Heart left ventricle (tissue), 16 donors: ENCODE data around the gene MAPT. TPM values are rescaled to one million over a fixed set of nuclear protein-coding genes. Genes with fewer than 3 reads are reported as not detected.

Experiments used
- ATAC-seq, 4 donors: fragments of 200-7000 bp; cut with Tn5 transposase; one replicate each; pipeline ENCODE4 v1.9.1; 2020 to 2022; ENCODE audit warnings: moderate library complexity in 4 of 4, mild to moderate bottlenecking in 3 of 4, moderate number of reproducible peaks in 1 of 4
- DNase-seq, 5 donors: peaks; one replicate each; pipeline ENCODE4 v3.0.0-alpha.2; 2020
- H3K27ac ChIP-seq, 12 donors: fragments of 200-600 bp; sonication (generic) in 4 of 12; one replicate each; pipeline versions ENCODE4 v1.5.0 to v1.8.0; 2016 to 2022; ENCODE audit warnings: mild to moderate bottlenecking in 2 of 12
- H3K27me3 ChIP-seq, 9 donors: fragments of 200-600 bp; sonication (generic) in 2 of 9; one replicate each; pipeline versions ENCODE4 v1.5.1 to v1.8.0; 2016 to 2022; ENCODE audit warnings: mild to moderate bottlenecking in 3 of 9
- H3K36me3 ChIP-seq, 9 donors: fragments of 200-600 bp; sonication (generic) in 2 of 9; one replicate each; pipeline versions ENCODE4 v1.5.0 to v1.8.0; 2018 to 2022; ENCODE audit warnings: mild to moderate bottlenecking in 2 of 9
- H3K4me1 ChIP-seq, 12 donors: fragments of 200-600 bp; sonication (generic) in 4 of 12; one replicate each; pipeline versions ENCODE4 v1.5.0 to v1.8.0; 2016 to 2022; ENCODE audit warnings: mild to moderate bottlenecking in 3 of 12
- H3K4me3 ChIP-seq, 12 donors: fragments of 200-600 bp; sonication (generic) in 4 of 12; one replicate each; pipeline versions ENCODE4 v1.5.0 to v1.8.0; 2017 to 2022; ENCODE audit warnings: mild to moderate bottlenecking in 9 of 12, moderate library complexity in 4 of 12
- H3K9me3 ChIP-seq, 12 donors: fragments of 200-600 bp; sonication (generic) in 4 of 12; one replicate each; pipeline versions ENCODE4 v1.5.0 to v1.8.0; 2016 to 2022; ENCODE audit warnings: mild to moderate bottlenecking in 1 of 12
- POLR2A ChIP-seq, 2 donors: fragments of 450-650 bp; IDR thresholded peaks; one replicate each; pipeline ENCODE4 v1.6.1; 2017; ENCODE audit warnings: antibody characterized with exemption in 2 of 2, mild to moderate bottlenecking in 2 of 2, moderate library complexity in 2 of 2
- WGBS, 4 donors: extraction: QIAGEN DNeasy Blood & Tissue Kit in 2 of 4; methylation state at CpG; one replicate each; pipeline versions ENCODE4 v1.1.5 to v1.1.7; 2013 to 2018; 5-methylcytosine and 5-hydroxymethylcytosine counted together
- intact Hi-C, 10 donors: fragments of 100-400 bp; cut with DNase I; formaldehyde crosslinking; loops; one replicate each; pipeline versions ENCODE4 v1.11.1 to v1.14.2; 2022
- polyA plus RNA-seq, 2 donors: library from polyadenylated mRNA; stranded (reverse); fragments of 200-250 nt; gene quantifications; one replicate each; pipeline ENCODE4 v1.2.3, GENCODE V29; 2013
- total RNA-seq, 9 donors: library from RNA; depleted of rRNA in 2 of 9; stranded (reverse); fragments of >200 nt in 2 of 9; fragmentation: NEBNext Ultra II Directional in 3 of 9; extraction: Animal tissue kit (Norgen Biotek cat#: 25700) in 3 of 9; gene quantifications; one replicate each; pipeline versions ENCODE4 v1.1.0 to v1.2.4, GENCODE V29; 2016 to 2023
- TF ChIP-seq, protein P1 (sequence below), 12 donors: fragments of 200-600 bp; sonication (generic) in 4 of 12; IDR thresholded peaks; one replicate each; pipeline versions ENCODE4 v1.5.0 to v1.8.0; 2018 to 2022; ENCODE audit warnings: antibody characterized with exemption in 12 of 12, mild to moderate bottlenecking in 5 of 12
- donor health status: ischemic (EF 13 %, LVEDD 7.1; RV severe dilation, severe dysfunction).
- donor health status: healthy with polysubstance abuse.
- donor health status: DM: no; HTN: yes; CAD: no.
- donor health status: DM: no; HTN: no; CAD: no.
- donor health status: ischemic (EF 25% LVEDD 6.9; RV normal size, moderate dysfunction).
- donor health status: ischemic (EF 25% LVEDD 5.7; RV mildly dilated, moderate dysfunction).
- donor health status: healthy.
- donor health status: DM: yes; HTN: yes; CAD: no.
- donor health status: ischemic (EF 35%, LVEDD 5.7; RV mildly dilated, moderate dysfunction).
- donor health status: nonischemic (EF 11% LVEDD 7.7; RV severe dilation, severe dysfunction).
- donor health status: DM: yes; HTN: yes; CAD: no.
- donor health status: PGD.
- donor health status: ischemic (EF 29% LVEDD 5.4; RV normal size, mild dysfunction).
- donor health status: nonischemic (EF 23%, LVEDD 6.1; RV moderate dilation, normal function).

The MAPT gene
- total and polyA plus RNA-seq, 11 donors = 2.9 to 70.4 (median 29.3) TPM

DNA sequence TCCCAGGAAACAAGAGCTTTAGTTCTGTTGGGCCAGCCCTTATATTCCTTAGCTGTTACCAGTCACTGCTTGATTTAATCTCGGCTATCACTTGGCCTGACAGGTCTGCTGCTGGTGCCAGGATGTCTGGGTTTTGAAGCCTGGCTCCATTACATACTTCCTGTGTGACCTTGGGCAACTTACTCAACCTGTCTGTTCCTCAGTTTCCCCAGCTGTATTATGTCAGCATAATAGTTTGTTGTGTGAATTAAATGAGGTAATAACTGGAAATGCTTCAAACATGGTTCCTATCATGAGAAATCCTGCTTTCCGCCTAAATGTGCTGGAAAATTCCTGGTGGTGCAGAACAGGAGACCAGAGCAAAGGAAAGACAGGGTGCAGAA, 54.1 kb downstream of the MAPT start:
- Histone ChIP-seq H3K36me3 (no peaks in the 10 kb centered on the region), H3K27ac (peak overlapping the region in 5 of 12 donors; percentile 7 to 52 (median 44)), H3K27me3 (peaks cover 0 to 14% (median 0%) of the 10 kb centered on the region in 9 donors), H3K9me3 (no peaks in the 10 kb centered on the region), H3K4me3 (peak overlapping the region in 8 of 12 donors; percentile 22 to 42 (median 36)), H3K4me1 (peaks cover 0 to 22% (median 7%) of the 10 kb centered on the region in 12 donors)
- DNase-seq = no peak
- TF ChIP-seq POLR2A (IDR thresholded peaks at IDR 0.05) = no peak
- TF ChIP-seq, protein P1, sequence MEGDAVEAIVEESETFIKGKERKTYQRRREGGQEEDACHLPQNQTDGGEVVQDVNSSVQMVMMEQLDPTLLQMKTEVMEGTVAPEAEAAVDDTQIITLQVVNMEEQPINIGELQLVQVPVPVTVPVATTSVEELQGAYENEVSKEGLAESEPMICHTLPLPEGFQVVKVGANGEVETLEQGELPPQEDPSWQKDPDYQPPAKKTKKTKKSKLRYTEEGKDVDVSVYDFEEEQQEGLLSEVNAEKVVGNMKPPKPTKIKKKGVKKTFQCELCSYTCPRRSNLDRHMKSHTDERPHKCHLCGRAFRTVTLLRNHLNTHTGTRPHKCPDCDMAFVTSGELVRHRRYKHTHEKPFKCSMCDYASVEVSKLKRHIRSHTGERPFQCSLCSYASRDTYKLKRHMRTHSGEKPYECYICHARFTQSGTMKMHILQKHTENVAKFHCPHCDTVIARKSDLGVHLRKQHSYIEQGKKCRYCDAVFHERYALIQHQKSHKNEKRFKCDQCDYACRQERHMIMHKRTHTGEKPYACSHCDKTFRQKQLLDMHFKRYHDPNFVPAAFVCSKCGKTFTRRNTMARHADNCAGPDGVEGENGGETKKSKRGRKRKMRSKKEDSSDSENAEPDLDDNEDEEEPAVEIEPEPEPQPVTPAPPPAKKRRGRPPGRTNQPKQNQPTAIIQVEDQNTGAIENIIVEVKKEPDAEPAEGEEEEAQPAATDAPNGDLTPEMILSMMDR (IDR thresholded peaks at IDR 0.05) = no peak
- WGBS, 4 donors = 57 to 75% (median 62%) methylated on average over 2 of the region's 2 CpGs
- no peak for ATAC-seq
- intact Hi-C loops = loop anchor here in 3 of 10 donors (2.0 to 10.0 kb wide), 2 partner anchors 54 kb away; partner anchors contain the start of gene MAPT (in 3 of the 3)

DNA sequence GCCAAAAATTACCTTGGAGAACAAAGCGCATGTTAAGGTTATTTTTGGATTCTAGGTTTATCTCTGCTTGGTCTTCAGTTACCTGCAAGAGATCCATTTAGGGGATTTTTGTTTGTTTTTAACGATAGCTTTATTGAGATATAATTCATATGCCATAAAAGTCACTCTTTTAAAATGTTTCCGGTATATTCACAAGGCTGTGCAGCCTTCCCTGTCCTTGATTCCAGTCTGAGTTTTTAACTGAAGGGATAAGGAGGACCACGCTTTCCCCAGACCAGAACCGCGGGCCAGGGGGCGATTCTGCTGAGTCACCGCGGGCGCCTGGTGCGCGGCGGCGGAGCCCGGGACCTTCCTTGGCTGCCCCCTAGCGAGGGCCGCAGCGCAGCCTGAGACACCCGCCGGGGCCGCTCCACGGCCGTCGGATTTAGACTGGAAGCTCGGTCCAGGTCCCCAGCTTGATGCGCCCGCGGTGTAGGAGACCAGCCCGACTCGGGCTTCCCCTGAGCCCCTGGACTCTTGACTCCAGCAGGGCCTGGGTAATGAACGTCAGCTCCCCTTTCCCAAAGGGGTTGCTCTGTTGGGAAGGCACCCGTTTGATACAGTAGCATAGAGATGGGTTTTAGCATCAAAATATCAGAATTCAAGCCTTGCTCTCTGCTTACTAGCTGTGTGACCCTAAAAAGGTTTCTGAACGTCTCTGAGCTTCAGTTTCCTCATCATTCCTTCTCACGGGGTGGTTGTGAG, 54.7 kb downstream of the MAPT start:
- 5 to 8% (median 7%) methylated on average over 25 to 34 of the region's 34 CpGs for WGBS, 4 donors
- H3K27me3 ChIP-seq = peaks cover 0 to 14% (median 0%) of the 10 kb centered on the region in 9 donors
- intact Hi-C loops = loop anchor here in 4 of 10 donors (1.0 to 10.0 kb wide), 3 partner anchors 54 to 55 kb away; partner anchors contain the start of gene MAPT (in 4 of the 4)
- DNase-seq = peak; percentile 67 to 87 (median 74)
- peaks cover 0 to 19% (median 7%) of the 10 kb centered on the region in 12 donors for H3K4me1 ChIP-seq
- peak overlapping the region in 7 of 12 donors; percentile 7 to 52 (median 43) for H3K27ac ChIP-seq
- H3K9me3 ChIP-seq = no peaks in the 10 kb centered on the region
- peak overlapping the region in 10 of 12 donors; percentile 12 to 42 (median 30) for H3K4me3 ChIP-seq
- no peaks in the 10 kb centered on the region for H3K36me3 ChIP-seq
- ATAC-seq = peak; percentile 64 to 92 (median 88)
- TF ChIP-seq, protein P1 (IDR thresholded peaks at IDR 0.05) = peak; percentile 63 to 87 (median 81)
- no peak for TF ChIP-seq POLR2A (IDR thresholded peaks at IDR 0.05)

DNA sequence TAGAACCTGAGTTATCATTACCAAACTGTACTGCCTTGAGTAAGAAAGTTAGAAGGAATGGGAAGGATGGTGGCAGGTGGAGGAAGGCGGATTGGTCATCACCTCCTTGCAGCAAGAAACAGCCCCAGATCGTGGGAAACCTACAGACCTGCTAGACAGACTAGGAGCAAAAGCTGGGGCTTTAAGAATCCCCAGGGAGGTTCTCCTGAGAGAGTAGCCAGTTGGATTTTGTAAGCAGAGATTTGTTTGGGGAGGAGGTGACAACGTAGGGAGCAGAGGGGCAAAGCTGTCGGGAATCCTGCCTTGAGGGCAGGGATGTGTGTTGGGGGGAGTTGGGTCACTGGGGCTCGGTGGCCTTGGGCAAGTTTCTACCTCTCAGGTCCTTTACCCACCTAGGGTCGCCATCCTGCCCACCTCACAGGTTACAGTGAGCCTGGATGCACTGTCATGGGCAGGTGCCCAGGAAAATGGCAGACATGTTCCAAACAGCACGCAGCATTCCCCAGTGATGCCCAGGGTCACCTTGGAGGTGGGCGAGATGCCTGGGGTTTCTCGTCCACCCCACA, 55.5 kb downstream of the MAPT start:
- ATAC-seq = no peak
- WGBS, 4 donors = 76 to 85% (median 83%) methylated on average over 5 to 9 of the region's 9 CpGs
- DNase-seq = no peak
- H3K4me1 ChIP-seq = peaks cover 0 to 17% (median 7%) of the 10 kb centered on the region in 12 donors
- H3K36me3 ChIP-seq = no peaks in the 10 kb centered on the region
- no peak overlapping the region for H3K4me3 ChIP-seq
- TF ChIP-seq POLR2A (IDR thresholded peaks at IDR 0.05) = no peak
- TF ChIP-seq, protein P1 (IDR thresholded peaks at IDR 0.05) = no peak
- H3K9me3 ChIP-seq = no peaks in the 10 kb centered on the region
- peaks cover 0 to 14% (median 0%) of the 10 kb centered on the region in 9 donors for H3K27me3 ChIP-seq
- intact Hi-C loops = loop anchor here in 4 of 10 donors (1.0 to 10.0 kb wide), 3 partner anchors 55 to 56 kb away; partner anchors contain the start of gene MAPT (in 4 of the 4)
- no peak overlapping the region for H3K27ac ChIP-seq

DNA sequence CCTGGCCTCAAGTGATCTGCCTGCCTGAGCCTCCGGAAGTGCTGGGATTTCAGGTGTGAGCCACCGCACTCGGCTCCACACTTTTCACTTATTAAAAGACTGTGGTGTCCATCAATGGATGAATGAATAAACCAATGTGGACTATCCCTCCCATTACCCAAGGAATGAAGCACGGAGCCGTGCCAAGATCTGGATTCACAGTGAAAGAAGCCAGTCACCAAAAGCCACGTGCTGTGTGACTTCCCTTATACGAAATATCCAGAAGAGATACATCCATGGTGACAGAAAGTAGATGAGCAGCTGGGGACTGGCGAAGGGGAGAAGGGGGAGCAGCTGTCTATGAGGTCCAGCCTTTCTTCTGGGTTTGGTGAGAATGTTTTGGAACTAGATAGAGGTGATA, 56.5 kb downstream of the MAPT start:
- H3K9me3 ChIP-seq = no peaks in the 10 kb centered on the region
- H3K36me3 ChIP-seq = no peaks in the 10 kb centered on the region
- H3K27ac ChIP-seq = no peak overlapping the region
- peaks cover 0 to 14% (median 0%) of the 10 kb centered on the region in 9 donors for H3K27me3 ChIP-seq
- no peak overlapping the region for H3K4me3 ChIP-seq
- 72 to 76% (median 75%) methylated on average over 8 of the region's 8 CpGs for WGBS, 4 donors
- ATAC-seq (no peak), DNase-seq (no peak)
- no peak for TF ChIP-seq POLR2A (IDR thresholded peaks at IDR 0.05)
- TF ChIP-seq, protein P1 (IDR thresholded peaks at IDR 0.05) = no peak
- intact Hi-C loops = no loop called here
- peaks cover 0 to 17% (median 7%) of the 10 kb centered on the region in 12 donors for H3K4me1 ChIP-seq
